Small intestine (tissue), 7 donors: Measurements from ENCODE around the gene SEMA3C. TPM values are rescaled to one million over a fixed set of nuclear protein-coding genes. Genes with fewer than 3 reads are reported as not detected.

Source experiments
- DNase-seq, 2 donors: peaks; one replicate each; pipeline versions ENCODE4 v3.0.0 to v3.0.0-alpha.2; 2013
- FAIRE-seq: peaks from 2 replicates; lab custom pipeline; 2012; peaks lifted over from hg19 to GRCh38; lab: Jason Lieb, UNC
- H3K27ac ChIP-seq, 3 donors: one replicate each; pipeline ENCODE4 v1.5.1; 2013; ENCODE audit warnings: low read length in 2 of 3, mild to moderate bottlenecking in 2 of 3, control low read depth in 1 of 3, inconsistent platforms in 1 of 3, low read depth in 1 of 3, moderate library complexity in 1 of 3
- H3K27me3 ChIP-seq, 3 donors: one replicate each; pipeline ENCODE4 v1.6.1; 2013; ENCODE audit warnings: low read length in 3 of 3, inconsistent platforms in 1 of 3; ENCODE audit not compliant: control insufficient read depth in 3 of 3, insufficient read depth in 3 of 3
- H3K36me3 ChIP-seq, 3 donors: one replicate each; pipeline ENCODE4 v1.6.1; 2013; ENCODE audit warnings: low read length in 3 of 3, inconsistent platforms in 1 of 3, low read depth in 1 of 3, mild to moderate bottlenecking in 1 of 3, moderate library complexity in 1 of 3; ENCODE audit not compliant: control insufficient read depth in 3 of 3, insufficient read depth in 2 of 3
- H3K4me1 ChIP-seq, 3 donors: one replicate each; pipeline ENCODE4 v1.6.1; 2013; ENCODE audit warnings: low read length in 2 of 3, inconsistent platforms in 1 of 3, low read depth in 1 of 3, mild to moderate bottlenecking in 1 of 3, moderate library complexity in 1 of 3; ENCODE audit not compliant: control insufficient read depth in 3 of 3, insufficient read depth in 2 of 3
- H3K4me3 ChIP-seq, 3 donors: one replicate each; pipeline ENCODE4 v1.5.1; 2013; ENCODE audit warnings: low read length in 3 of 3, control low read depth in 1 of 3, inconsistent platforms in 1 of 3, low read depth in 1 of 3, mild to moderate bottlenecking in 1 of 3, moderate library complexity in 1 of 3
- H3K9me3 ChIP-seq, 2 donors: one replicate each; pipeline ENCODE4 v1.6.1; 2013; ENCODE audit warnings: low read depth in 1 of 2, low read length in 1 of 2; ENCODE audit not compliant: control insufficient read depth in 2 of 2, insufficient read depth in 1 of 2
- WGBS, 3 donors: extraction: QIAGEN DNeasy Blood & Tissue Kit; methylation state at CpG; one replicate each; pipeline ENCODE4 v1.1.7; 2013; 5-methylcytosine and 5-hydroxymethylcytosine counted together
- polyA plus RNA-seq, 4 donors: library from polyadenylated mRNA; stranded (reverse) in 3 of 4; unstranded in 1 of 4; fragments of 200-250 nt in 3 of 4; fragments of 120-200 nt in 1 of 4; gene quantifications; one replicate each; pipeline versions ENCODE4 v1.2.1 to v1.2.3, GENCODE V29; 2013
- donor health status: healthy with polysubstance abuse.
- donor health status: control.
- donor health status: control.
- donor health status: Bipolar disorder and iron deficiency.
- donor health status: healthy.

The SEMA3C gene
- polyA plus RNA-seq, 4 donors = 1.4 to 70.8 (median 7.6) TPM

DNA sequence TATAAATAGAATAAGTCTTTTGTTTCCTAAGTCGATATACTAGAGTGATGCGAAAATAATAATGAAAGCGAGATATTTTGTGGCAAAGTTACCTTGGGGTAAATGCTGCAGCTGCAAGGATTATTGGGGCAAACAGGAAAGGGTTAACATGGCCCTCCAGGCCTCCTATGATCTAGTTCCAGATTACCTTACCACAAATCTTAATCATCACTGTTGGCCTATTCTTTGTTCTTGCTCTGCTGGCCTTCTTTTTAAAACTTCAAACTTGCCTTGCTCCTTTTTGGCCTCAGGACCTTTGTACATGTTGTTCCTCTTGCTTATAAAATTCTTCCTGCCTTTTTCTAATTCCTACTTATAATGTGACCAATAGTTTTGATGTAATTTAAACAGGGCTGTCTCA lies 81.5 kb downstream of the SEMA3C start:
- 87 to 96% (median 93%) methylated on average over 3 of the region's 3 CpGs for WGBS, 3 donors

DNA sequence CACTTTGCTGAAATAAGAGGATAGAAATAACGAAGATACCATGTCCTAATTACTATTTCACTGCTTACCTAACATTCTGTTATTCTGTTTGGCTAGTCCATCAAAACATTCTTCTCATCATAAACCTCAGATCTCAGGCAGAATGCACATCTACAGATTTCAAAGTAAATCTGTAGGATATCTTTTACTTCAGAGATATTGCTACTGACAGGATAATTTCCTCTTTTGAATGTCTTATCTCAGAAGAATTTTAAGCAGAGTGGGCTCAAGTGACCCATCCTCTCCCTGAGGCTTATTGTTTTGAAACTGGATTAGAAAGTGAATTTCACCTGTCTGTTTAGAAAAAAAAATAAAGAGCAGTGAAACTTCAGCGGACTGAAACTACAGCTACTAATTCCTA lies 83.6 kb downstream of the SEMA3C start:
- H3K4me1 ChIP-seq = peaks cover 2 to 27% (median 5%) of the 10 kb centered on the region in 3 donors
- DNase-seq (no peak), FAIRE-seq (no peak)
- H3K27me3 ChIP-seq = no peaks in the 10 kb centered on the region
- no peak overlapping the region for H3K27ac ChIP-seq
- H3K36me3 ChIP-seq = no peaks in the 10 kb centered on the region
- no peak overlapping the region for H3K4me3 ChIP-seq
- no peaks in the 10 kb centered on the region for H3K9me3 ChIP-seq
- WGBS, 3 donors = 69 to 74% (median 73%) methylated on average over 2 of the region's 2 CpGs

More for the DNA sequence above, 81.5 kb downstream of the SEMA3C start:
- H3K27ac ChIP-seq = no peak overlapping the region
- no peaks in the 10 kb centered on the region for H3K36me3 ChIP-seq
- FAIRE-seq (no peak), DNase-seq (no peak)
- H3K4me1 ChIP-seq = peaks cover 0 to 27% (median 5%) of the 10 kb centered on the region in 3 donors
- no peaks in the 10 kb centered on the region for H3K9me3 ChIP-seq
- H3K27me3 ChIP-seq = no peaks in the 10 kb centered on the region
- no peak overlapping the region for H3K4me3 ChIP-seq

DNA sequence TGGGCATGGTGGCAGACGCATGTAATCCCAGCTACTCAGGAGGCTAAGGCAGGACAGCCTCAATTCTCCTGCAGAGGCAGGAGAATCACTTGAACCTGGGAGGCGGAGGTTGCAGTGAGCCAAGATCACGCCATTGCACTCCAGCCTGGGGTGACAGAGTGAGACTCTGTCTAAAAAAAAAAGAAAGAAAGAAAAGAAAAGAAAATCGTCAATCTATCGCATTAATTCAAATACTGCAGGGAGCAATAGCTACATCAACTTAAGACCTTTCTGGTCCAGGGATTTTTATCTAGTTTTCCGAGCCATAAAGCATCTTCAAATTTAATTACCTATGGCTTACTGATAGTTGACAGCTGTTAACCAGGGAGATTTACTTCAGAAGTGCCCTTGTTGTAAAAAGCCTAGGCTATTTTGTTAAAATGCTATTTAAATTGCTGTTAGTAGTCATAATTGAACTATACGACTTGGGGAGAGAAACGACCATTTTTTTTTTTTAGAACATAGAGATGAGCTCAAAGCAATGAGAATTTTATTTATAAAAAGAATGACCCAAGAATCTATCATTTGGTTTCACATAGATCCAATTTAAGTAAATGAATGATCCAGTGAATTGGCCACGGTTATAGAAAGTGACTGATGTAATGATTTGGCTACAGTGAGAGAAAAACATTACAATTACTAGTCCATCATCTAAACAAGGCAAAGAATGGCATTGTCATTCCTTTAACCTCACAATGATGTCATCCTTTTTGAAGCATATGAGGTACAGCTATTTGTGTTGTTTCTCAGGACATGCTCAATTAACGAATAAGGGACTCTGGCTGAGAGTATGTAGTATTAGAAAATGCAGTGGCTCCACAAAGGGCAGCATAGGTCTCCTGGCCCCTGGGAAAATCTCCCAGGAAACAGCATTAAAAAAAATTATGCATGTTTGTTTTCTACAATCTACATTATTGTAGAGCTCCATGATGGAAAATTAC lies 85.3 kb downstream of the SEMA3C start:
- Histone ChIP-seq H3K4me1 (peaks cover 0 to 17% (median 2%) of the 10 kb centered on the region in 3 donors), H3K36me3 (no peaks in the 10 kb centered on the region), H3K27me3 (no peaks in the 10 kb centered on the region), H3K27ac (no peak overlapping the region), H3K4me3 (no peak overlapping the region), H3K9me3 (no peaks in the 10 kb centered on the region)
- FAIRE-seq (no peak), DNase-seq (no peak)
- 67 to 78% (median 74%) methylated on average over 10 of the region's 10 CpGs for WGBS, 3 donors

DNA sequence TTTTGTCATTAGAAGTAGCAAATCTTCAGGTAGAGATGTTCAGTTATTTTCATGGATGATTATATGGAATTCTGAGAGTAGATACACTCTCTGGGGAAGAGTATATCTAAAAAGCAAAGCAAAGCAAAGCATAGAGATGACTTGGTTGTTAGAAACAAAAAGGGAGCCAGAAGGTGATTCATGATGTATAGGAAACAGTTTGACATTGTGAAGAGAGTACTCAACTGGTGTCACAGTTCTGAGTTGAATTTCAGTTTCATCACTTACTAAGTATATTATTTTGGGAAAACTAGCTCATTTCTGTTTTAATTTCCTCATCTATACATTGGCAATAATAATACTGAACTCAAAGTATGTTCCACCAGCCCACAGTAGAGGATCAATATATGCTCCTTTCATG lies 86.8 kb downstream of the SEMA3C start:
- Histone ChIP-seq H3K9me3 (no peaks in the 10 kb centered on the region), H3K27ac (no peak overlapping the region), H3K36me3 (no peaks in the 10 kb centered on the region), H3K4me3 (no peak overlapping the region), H3K27me3 (no peaks in the 10 kb centered on the region), H3K4me1 (peaks cover 0 to 15% (median 2%) of the 10 kb centered on the region in 3 donors)
- no peak for DNase-seq
- no peak for FAIRE-seq

DNA sequence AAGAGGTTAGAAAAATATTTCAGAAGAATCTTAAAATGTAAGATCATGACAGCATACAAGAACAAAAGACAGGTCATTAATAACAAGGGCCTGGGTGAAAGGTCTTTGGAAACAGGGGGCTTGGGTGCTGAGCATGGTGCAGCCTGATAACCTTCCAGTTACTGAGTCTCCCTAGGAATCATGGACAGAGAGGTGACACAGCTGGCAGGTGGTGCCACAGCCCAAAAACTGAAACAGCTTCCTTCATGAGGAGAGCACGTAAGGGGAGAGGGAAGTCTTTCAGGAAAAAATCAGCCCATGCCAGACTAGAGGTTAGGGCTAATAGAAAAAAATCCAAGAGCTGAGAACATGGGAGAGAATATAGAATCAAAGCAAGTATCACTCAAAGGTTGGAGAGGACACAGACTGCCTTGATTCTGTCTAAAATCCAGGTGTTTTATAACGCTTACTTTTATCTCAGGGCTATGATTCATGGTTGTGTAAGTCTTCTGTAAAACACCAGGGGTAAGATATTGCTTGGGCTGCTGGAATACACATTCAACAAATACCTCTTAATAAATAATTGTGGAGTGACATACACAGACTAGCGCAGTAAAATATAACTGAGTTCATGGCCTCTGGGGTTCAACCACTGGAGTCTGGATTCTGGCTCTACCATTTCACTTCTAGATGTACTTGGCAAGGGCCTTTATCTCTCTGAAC lies 88.1 kb downstream of the SEMA3C start:
- no peak for FAIRE-seq
- Histone ChIP-seq H3K4me1 (peaks cover 0 to 15% (median 2%) of the 10 kb centered on the region in 3 donors), H3K9me3 (no peaks in the 10 kb centered on the region), H3K27ac (peak overlapping the region in 1 of 3 donors; percentile 57), H3K4me3 (no peak overlapping the region), H3K27me3 (no peaks in the 10 kb centered on the region), H3K36me3 (peaks cover 0 to 2% (median 0%) of the 10 kb centered on the region in 3 donors)
- peak; percentile 48 to 55 for DNase-seq
- 22 to 62% (median 56%) methylated on average over 3 of the region's 3 CpGs for WGBS, 3 donors

DNA sequence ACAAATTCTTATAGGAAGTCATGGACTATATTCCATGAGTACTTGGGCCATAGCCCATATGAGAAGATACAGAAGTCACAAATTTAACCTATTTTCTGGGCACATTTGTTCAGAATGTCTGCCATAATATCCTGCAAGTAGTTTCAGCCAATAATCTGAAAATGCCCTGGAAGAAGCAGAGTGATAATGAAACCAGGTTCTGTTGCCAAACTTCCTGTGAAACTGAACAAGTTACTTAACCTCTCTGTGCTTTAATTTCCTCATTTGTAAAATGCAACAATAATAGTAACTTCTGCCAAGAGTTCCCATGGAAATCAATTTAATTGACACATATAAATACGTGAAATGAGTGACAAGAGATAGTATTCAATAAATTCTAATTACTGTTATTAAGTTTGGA lies 88.8 kb downstream of the SEMA3C start:
- 32 to 44% (median 34%) methylated on average over 1 of the region's 1 CpG for WGBS, 3 donors
- DNase-seq (no peak), FAIRE-seq (no peak)
- Histone ChIP-seq H3K9me3 (no peaks in the 10 kb centered on the region), H3K4me3 (no peak overlapping the region), H3K36me3 (peaks cover 0 to 2% (median 0%) of the 10 kb centered on the region in 3 donors), H3K27ac (no peak overlapping the region), H3K4me1 (peaks cover 0 to 15% (median 2%) of the 10 kb centered on the region in 3 donors), H3K27me3 (no peaks in the 10 kb centered on the region)

DNA sequence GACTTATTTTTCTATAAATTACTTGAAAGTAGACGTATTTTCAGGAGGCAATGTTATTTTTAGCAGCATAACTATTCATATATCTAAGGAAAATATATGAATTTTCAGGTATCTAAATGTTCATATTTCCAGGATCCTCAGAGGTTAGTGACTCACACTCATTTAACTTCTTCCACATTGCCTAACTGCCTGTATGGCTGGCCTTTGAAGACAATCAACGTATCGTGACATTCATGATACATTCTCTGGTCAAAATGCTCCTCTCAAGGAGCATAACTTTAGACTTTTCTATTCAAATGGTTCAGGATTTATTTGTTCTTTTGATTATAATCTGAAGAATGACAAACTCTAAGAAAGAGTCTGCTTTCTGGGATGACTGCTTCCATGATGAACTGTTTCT lies 89.3 kb downstream of the SEMA3C start:
- no peak overlapping the region for H3K27ac ChIP-seq
- no peaks in the 10 kb centered on the region for H3K27me3 ChIP-seq
- 84 to 90% (median 90%) methylated on average over 3 of the region's 3 CpGs for whole genome bisulfite sequencing, 3 donors
- FAIRE-seq (no peak), DNase-seq (no peak)
- H3K9me3 ChIP-seq = no peaks in the 10 kb centered on the region
- peaks cover 0 to 2% (median 0%) of the 10 kb centered on the region in 3 donors for H3K36me3 ChIP-seq
- no peak overlapping the region for H3K4me3 ChIP-seq
- peaks cover 0 to 16% (median 2%) of the 10 kb centered on the region in 3 donors for H3K4me1 ChIP-seq

DNA sequence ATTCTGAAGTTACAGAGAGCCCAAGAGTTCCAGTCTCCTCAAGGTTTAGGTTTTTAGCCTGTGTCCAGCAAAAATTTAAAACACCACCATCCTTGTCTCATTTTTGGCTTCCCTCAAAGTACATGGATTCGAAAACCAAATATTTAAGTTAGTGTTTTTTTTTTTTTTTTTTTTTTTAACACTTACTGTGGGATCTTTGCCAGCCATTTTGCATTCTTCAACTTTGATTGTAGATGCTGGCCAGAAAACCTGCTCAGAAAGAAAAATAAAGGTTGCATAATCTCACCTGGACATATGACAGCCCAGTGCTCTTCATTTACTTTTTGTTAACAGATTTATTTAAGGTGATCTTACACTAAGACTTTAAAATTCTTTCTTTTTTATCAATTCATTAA lies 91.6 kb downstream of the SEMA3C start:
- no peak for FAIRE-seq
- no peaks in the 10 kb centered on the region for H3K27me3 ChIP-seq
- no peak for DNase-seq
- peaks cover 0 to 2% (median 0%) of the 10 kb centered on the region in 3 donors for H3K36me3 ChIP-seq
- no peak overlapping the region for H3K27ac ChIP-seq
- peaks cover 0 to 29% (median 2%) of the 10 kb centered on the region in 3 donors for H3K4me1 ChIP-seq
- no peaks in the 10 kb centered on the region for H3K9me3 ChIP-seq
- no peak overlapping the region for H3K4me3 ChIP-seq
- 49 to 79% (median 61%) methylated on average over 1 of the region's 1 CpG for WGBS, 3 donors
